Measurements from ENCODE around the gene SELENOM. TPM values are rescaled to one million over a fixed set of nuclear protein-coding genes. Genes with fewer than 3 reads are reported as not detected.
"Not testable (repeated sequence)": the region's sequence is repeated elsewhere in the genome, so short reads cannot be mapped to it uniquely, and the experiment has no call there.

SELENOM gene
- total RNA-seq, 1 experiment from 2014 or later, result 32.0 TPM

GRCh38 chr22:31134688-31135087 lies 27.3 kb upstream of the SELENOM start:
- no peak for DNase-seq (ENCODE audit: extremely low read depth, low read depth)

- DNase-seq (ENCODE audit: extremely low read depth, low read depth), result no peak
These were observed 26.5 kb upstream of the SELENOM start for GRCh38 chr22:31133911-31134310.

- DNase-seq (ENCODE audit: extremely low read depth, low read depth), result no peak
These were observed 23.5 kb upstream of the SELENOM start for GRCh38 chr22:31130873-31131272.

- no peak for DNase-seq (ENCODE audit: extremely low read depth, low read depth)
These were observed 20.8 kb upstream of the SELENOM start for GRCh38 chr22:31128156-31128555.

- DNase-seq (ENCODE audit: extremely low read depth, low read depth), result no peak
These were observed 19.9 kb upstream of the SELENOM start for GRCh38 chr22:31127181-31127772.

GRCh38 chr22:31126869-31127175 lies 19.5 kb upstream of the SELENOM start:
- DNase-seq (ENCODE audit: extremely low read depth, low read depth), result no peak

- DNase-seq (ENCODE audit: extremely low read depth, low read depth), result no peak
These were observed 18.9 kb upstream of the SELENOM start for GRCh38 chr22:31126128-31126868.

- no peak for DNase-seq (ENCODE audit: extremely low read depth, low read depth)
These were observed 18.3 kb upstream of the SELENOM start for GRCh38 chr22:31125521-31126117.

- DNase-seq (ENCODE audit: extremely low read depth, low read depth), result no peak
These were observed 17.6 kb upstream of the SELENOM start for GRCh38 chr22:31124811-31125465.

- DNase-seq (ENCODE audit: extremely low read depth, low read depth), result no peak
These were observed 16.9 kb upstream of the SELENOM start for GRCh38 chr22:31124290-31124689.

GRCh38 chr22:31123292-31123602 lies 15.9 kb upstream of the SELENOM start:
- no peak for DNase-seq (ENCODE audit: extremely low read depth, low read depth)

GRCh38 chr22:31122532-31123291 lies 15.3 kb upstream of the SELENOM start, which contains the start of gene INPP5J:
Gene INPP5J (plus strand): TSS chr22:31122966. CDS start chr22:31123015, 49 bp downstream.
- DNase-seq (ENCODE audit: extremely low read depth, low read depth), result peak; percentile 34

GRCh38 chr22:31122196-31122531 lies 14.8 kb upstream of the SELENOM start:
- DNase-seq (ENCODE audit: extremely low read depth, low read depth), result no peak

GRCh38 chr22:31121403-31121802 lies 14.0 kb upstream of the SELENOM start:
- no peak for DNase-seq (ENCODE audit: extremely low read depth, low read depth)

- DNase-seq (ENCODE audit: extremely low read depth, low read depth), result no peak
These were observed 13.3 kb upstream of the SELENOM start for GRCh38 chr22:31120642-31121041.

GRCh38 chr22:31120230-31120629 lies 12.9 kb upstream of the SELENOM start:
- DNase-seq (ENCODE audit: extremely low read depth, low read depth), result no peak

- DNase-seq (ENCODE audit: extremely low read depth, low read depth), result no peak
These were observed 11.8 kb upstream of the SELENOM start for GRCh38 chr22:31119026-31119717.

- DNase-seq (ENCODE audit: extremely low read depth, low read depth), result no peak
These were observed 10.9 kb upstream of the SELENOM start for GRCh38 chr22:31118046-31118820.

GRCh38 chr22:31112547-31113091 lies 5.3 kb upstream of the SELENOM start:
- not testable (repeated sequence) for DNase-seq (ENCODE audit: extremely low read depth, low read depth)

- no peak for DNase-seq (ENCODE audit: extremely low read depth, low read depth)
These were observed 488 bp upstream of the SELENOM start for GRCh38 chr22:31107894-31108218.

Measured in NCI-H460 (cell line).